ENCODE results near the gene RCAN3. TPM values are rescaled to one million over a fixed set of nuclear protein-coding genes. Genes with fewer than 3 reads are reported as not detected.

The RCAN3 gene
- total and polyA plus RNA-seq, 8 donors = 2.9 to 52.0 (median 8.7) TPM

DNA sequence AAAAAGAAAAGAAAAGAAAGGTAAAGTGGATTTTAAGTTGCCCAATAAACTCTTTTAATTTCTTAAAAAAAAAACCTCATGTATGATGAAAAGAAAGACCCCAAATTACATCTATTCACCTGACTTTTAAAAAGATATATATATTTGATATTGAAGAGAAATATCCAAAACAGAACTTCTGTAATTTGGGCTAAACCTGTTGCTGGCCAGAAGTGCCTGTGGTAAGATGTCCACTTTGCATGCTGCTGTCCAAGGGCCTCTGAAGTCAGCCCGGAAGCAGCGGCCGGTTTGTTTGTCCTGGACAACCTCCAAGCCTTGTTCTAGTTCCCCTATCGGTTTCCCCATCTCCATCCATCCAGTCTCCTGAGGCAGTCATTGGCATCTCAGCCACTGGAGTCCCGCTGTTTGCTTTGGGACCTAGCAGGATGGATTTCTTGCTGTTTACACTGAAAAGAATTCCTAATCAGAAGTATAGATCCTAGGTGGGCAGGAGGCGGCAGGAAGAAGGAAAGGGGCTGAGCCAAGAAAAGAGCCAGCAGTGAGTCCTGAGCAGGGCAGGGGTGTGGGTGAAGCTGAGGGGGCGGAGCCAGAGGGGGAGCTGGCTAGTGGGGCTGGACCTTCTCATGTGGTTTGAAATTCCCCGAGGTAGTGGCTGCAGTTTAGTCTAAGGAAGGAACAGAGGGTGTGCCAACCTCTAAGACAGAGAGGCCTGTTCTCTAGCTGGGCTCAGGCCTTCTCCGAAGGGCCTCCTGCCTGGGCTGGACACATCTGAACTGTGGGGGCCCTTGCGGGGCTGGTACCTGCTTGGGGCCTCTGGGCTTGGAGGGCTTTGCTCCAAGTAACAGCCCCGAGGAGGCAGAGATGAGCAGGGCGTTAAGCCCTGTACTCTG lies 56.5 kb downstream of the RCAN3 start:
- H3K27me3 ChIP-seq = peaks cover 5 to 42% (median 14%) of the 10 kb centered on the region in 3 donors
- no peak overlapping the region for H3K27ac ChIP-seq
- no peaks in the 10 kb centered on the region for H3K9me3 ChIP-seq
- H3K4me1 ChIP-seq = peaks cover 7 to 47% (median 18%) of the 10 kb centered on the region in 4 donors
- TF ChIP-seq POLR2A (IDR thresholded peaks at IDR 0.05) = no peak
- no peak for TF ChIP-seq POLR2AphosphoS5 (IDR thresholded peaks at IDR 0.05)
- TF ChIP-seq EP300 (IDR thresholded peaks at IDR 0.05) = no peak
- TF ChIP-seq, protein P1, sequence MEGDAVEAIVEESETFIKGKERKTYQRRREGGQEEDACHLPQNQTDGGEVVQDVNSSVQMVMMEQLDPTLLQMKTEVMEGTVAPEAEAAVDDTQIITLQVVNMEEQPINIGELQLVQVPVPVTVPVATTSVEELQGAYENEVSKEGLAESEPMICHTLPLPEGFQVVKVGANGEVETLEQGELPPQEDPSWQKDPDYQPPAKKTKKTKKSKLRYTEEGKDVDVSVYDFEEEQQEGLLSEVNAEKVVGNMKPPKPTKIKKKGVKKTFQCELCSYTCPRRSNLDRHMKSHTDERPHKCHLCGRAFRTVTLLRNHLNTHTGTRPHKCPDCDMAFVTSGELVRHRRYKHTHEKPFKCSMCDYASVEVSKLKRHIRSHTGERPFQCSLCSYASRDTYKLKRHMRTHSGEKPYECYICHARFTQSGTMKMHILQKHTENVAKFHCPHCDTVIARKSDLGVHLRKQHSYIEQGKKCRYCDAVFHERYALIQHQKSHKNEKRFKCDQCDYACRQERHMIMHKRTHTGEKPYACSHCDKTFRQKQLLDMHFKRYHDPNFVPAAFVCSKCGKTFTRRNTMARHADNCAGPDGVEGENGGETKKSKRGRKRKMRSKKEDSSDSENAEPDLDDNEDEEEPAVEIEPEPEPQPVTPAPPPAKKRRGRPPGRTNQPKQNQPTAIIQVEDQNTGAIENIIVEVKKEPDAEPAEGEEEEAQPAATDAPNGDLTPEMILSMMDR (IDR thresholded peaks at IDR 0.05) = no peak
- no peak overlapping the region for H3K4me3 ChIP-seq
- H3K36me3 ChIP-seq = no peaks in the 10 kb centered on the region
- 41 to 47% (median 45%) methylated on average over 12 of the region's 12 CpGs for WGBS, 5 donors
- peak; percentile 73 to 75 for DNase-seq
- intact Hi-C loops (cut with DNase I; ENCODE audit: low total_unique reads) = no loop called here

GRCh38 chr1:24560361-24560760 lies 57.7 kb downstream of the RCAN3 start:
- no peaks in the 10 kb centered on the region for H3K36me3 ChIP-seq
- 83 to 96% (median 94%) methylated on average over 6 of the region's 6 CpGs for WGBS, 5 donors
- TF ChIP-seq EP300 (IDR thresholded peaks at IDR 0.05) = no peak
- no peak for TF ChIP-seq POLR2A (IDR thresholded peaks at IDR 0.05)
- TF ChIP-seq, protein P1 (IDR thresholded peaks at IDR 0.05) = no peak
- no peak for TF ChIP-seq POLR2AphosphoS5 (IDR thresholded peaks at IDR 0.05)
- peaks cover 5 to 31% (median 14%) of the 10 kb centered on the region in 3 donors for H3K27me3 ChIP-seq
- no peak overlapping the region for H3K27ac ChIP-seq
- no peak overlapping the region for H3K4me3 ChIP-seq
- no peak for DNase-seq
- intact Hi-C loops (cut with DNase I; ENCODE audit: low total_unique reads) = no loop called here
- H3K9me3 ChIP-seq = no peaks in the 10 kb centered on the region
- H3K4me1 ChIP-seq = peaks cover 7 to 43% (median 16%) of the 10 kb centered on the region in 4 donors

DNA sequence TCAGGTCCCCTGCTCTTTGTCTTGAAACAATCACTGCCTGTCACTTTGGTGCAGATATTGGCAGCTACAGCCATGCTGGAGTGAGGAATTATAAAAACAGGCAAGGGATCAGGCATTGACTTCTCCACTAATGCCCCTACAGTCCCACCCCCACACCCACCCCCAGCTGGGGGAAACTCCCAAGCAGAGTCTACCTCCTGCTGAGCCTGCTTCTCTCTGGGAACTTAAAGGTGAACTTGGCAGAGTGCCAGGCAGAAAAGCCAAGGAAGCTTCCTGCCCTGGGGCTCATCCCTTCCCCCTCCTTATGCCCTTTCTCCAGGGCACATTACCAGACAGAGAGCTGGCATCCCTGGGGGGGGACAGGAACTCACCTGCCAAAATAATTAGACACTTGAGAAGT lies 60.0 kb downstream of the RCAN3 start:
- no peaks in the 10 kb centered on the region for H3K36me3 ChIP-seq
- no peak overlapping the region for H3K27ac ChIP-seq
- DNase-seq = peak; percentile 32 to 76
- no peak for TF ChIP-seq EP300 (IDR thresholded peaks at IDR 0.05)
- TF ChIP-seq, protein P1 (IDR thresholded peaks at IDR 0.05) = no peak
- no peak for TF ChIP-seq POLR2A (IDR thresholded peaks at IDR 0.05)
- no peak for TF ChIP-seq POLR2AphosphoS5 (IDR thresholded peaks at IDR 0.05)
- intact Hi-C loops (cut with DNase I; ENCODE audit: low total_unique reads) = no loop called here
- H3K27me3 ChIP-seq = peaks cover 0 to 8% (median 0%) of the 10 kb centered on the region in 3 donors
- no peaks in the 10 kb centered on the region for H3K9me3 ChIP-seq
- peaks cover 4 to 28% (median 9%) of the 10 kb centered on the region in 4 donors for H3K4me1 ChIP-seq
- no peak overlapping the region for H3K4me3 ChIP-seq

DNA sequence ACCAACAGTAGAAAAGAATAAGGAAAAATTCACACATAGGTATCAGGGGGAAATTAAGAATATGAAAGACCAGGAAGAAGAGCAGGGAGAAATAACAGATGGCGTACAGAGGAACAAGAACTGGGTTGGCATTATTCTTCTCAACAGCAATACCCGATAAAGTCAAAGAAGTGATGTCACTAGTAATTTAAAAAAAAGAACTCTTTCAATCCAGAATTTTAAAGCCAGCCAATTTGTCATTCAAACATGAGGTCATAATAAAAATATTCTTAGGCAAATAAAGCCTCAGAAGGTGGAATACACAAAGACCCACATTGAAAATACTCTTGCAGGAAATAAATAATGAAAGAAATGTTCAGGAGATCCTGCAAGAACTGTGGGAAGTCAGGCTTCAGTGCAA lies 62.1 kb downstream of the RCAN3 start:
- peaks cover 10 to 27% (median 13%) of the 10 kb centered on the region in 4 donors for H3K4me1 ChIP-seq
- intact Hi-C loops (cut with DNase I; ENCODE audit: low total_unique reads) = no loop called here
- peak overlapping the region in 2 of 5 donors; percentile 41 to 55 for H3K27ac ChIP-seq
- TF ChIP-seq EP300 (IDR thresholded peaks at IDR 0.05) (no peak), POLR2A (IDR thresholded peaks at IDR 0.05) (no peak), POLR2AphosphoS5 (IDR thresholded peaks at IDR 0.05) (no peak)
- TF ChIP-seq, protein P1 (IDR thresholded peaks at IDR 0.05) = no peak
- H3K4me3 ChIP-seq = no peak overlapping the region
- H3K27me3 ChIP-seq = no peaks in the 10 kb centered on the region
- H3K36me3 ChIP-seq = no peaks in the 10 kb centered on the region
- no peaks in the 10 kb centered on the region for H3K9me3 ChIP-seq
- WGBS, 5 donors = 36 to 61% (median 58%) methylated on average over 2 of the region's 2 CpGs
- no peak for DNase-seq
